Left renal cortex interstitium (tissue), 4 donors: ENCODE measurements around the gene GNS. TPM values are rescaled to one million over a fixed set of nuclear protein-coding genes. Genes with fewer than 3 reads are reported as not detected.

Experiments used
- polyA plus RNA-seq, 4 donors: library from polyadenylated mRNA; unstranded; fragments of 120-200 nt; gene quantifications; one replicate each; pipeline ENCODE4 v1.2.1, GENCODE V29; 2013; ENCODE audit not compliant: insufficient read length in 4 of 4

GNS gene
- polyA plus RNA-seq, 4 donors: 118 to 172 (median 150) TPM

Other genes with a start within 250 kb of the GNS start
- gene RASSF3, start 148.9 kb downstream of the GNS start, polyA plus RNA-seq: 10 to 100 TPM; 17.4 to 20.5 (median 18.8) TPM
- 1 to 10 TPM; 5.4 to 6.7 (median 5.8) TPM for gene TBC1D30, start 65.2 kb upstream of the GNS start, polyA plus RNA-seq